Kidney (tissue), 14 donors: Measurements from ENCODE around the gene ABT1. TPM values are rescaled to one million over a fixed set of nuclear protein-coding genes. Genes with fewer than 3 reads are reported as not detected.

ENCODE experiments used
- DNase-seq, 5 donors: peaks; one replicate each; pipeline ENCODE4 v3.0.0-alpha.2; 2013 to 2020
- FAIRE-seq: peaks from 2 replicates; lab custom pipeline; 2012; peaks lifted over from hg19 to GRCh38; lab: Jason Lieb, UNC
- H3K27ac ChIP-seq, 2 donors: one replicate each; pipeline ENCODE4 v1.7.0; 2013; ENCODE audit warnings: low read depth in 2 of 2, low read length in 2 of 2, inconsistent platforms in 1 of 2
- H3K27me3 ChIP-seq: one replicate; pipeline ENCODE4 v1.7.1; 2013; ENCODE audit warnings: low read length, inconsistent platforms; ENCODE audit not compliant: control insufficient read depth, insufficient read depth
- H3K36me3 ChIP-seq, 3 donors: one replicate each; pipeline versions ENCODE4 v1.7.0 to v1.7.1; 2013; ENCODE audit warnings: low read length in 3 of 3, control low read depth in 1 of 3, inconsistent platforms in 1 of 3; ENCODE audit not compliant: insufficient read depth in 3 of 3, control insufficient read depth in 2 of 3
- H3K4me1 ChIP-seq, 3 donors: one replicate each; pipeline versions ENCODE4 v1.7.0 to v1.7.1; 2013; ENCODE audit warnings: low read length in 3 of 3, inconsistent platforms in 1 of 3, low read depth in 1 of 3; ENCODE audit not compliant: control insufficient read depth in 2 of 3, insufficient read depth in 2 of 3
- H3K4me3 ChIP-seq, 3 donors: one replicate each; pipeline versions ENCODE4 v1.7.0 to v1.8.1; 2013; ENCODE audit warnings: low read length in 3 of 3, control low read depth in 1 of 3, inconsistent platforms in 1 of 3
- H3K9ac ChIP-seq, 3 donors: one replicate each; pipeline versions ENCODE4 v1.7.0 to v1.7.1; 2013; ENCODE audit warnings: low read length in 3 of 3, control low read depth in 1 of 3, inconsistent platforms in 1 of 3
- H3K9me3 ChIP-seq, 3 donors: one replicate each; pipeline versions ENCODE4 v1.7.0 to v1.7.1; 2013; ENCODE audit warnings: low read length in 3 of 3, control low read depth in 1 of 3, inconsistent platforms in 1 of 3; ENCODE audit not compliant: control insufficient read depth in 2 of 3, insufficient read depth in 1 of 3
- intact Hi-C: fragments of 100-400 bp; cut with DNase I; formaldehyde crosslinking; loops from one replicate; pipeline ENCODE4 v1.11.1; 2022
- polyA plus RNA-seq: library from polyadenylated mRNA; stranded (reverse); fragments of 350-450 nt; fragmentation: Illumina TruSeq; extraction: RNeasy Lipid Tissue Mini Kit (QIAGEN cat#74804); gene quantifications from one replicate; pipeline ENCODE4 v1.2.3, GENCODE V29; 2014; ENCODE audit warnings: low read depth, low replicate concordance; ENCODE audit not compliant: insufficient read depth
- total RNA-seq: library from RNA; stranded (reverse); fragmentation: NEBNext Ultra II Directional; extraction: Animal tissue kit (Norgen Biotek cat#: 25700); gene quantifications from one replicate; pipeline ENCODE4 v1.2.1, GENCODE V29; 2021
- TF ChIP-seq, protein P1 (sequence below): IDR thresholded peaks from 3 replicates; pipeline ENCODE4 v1.5.1; 2012; ENCODE audit warnings: mild to moderate bottlenecking, moderate library complexity, borderline replicate concordance; ENCODE audit not compliant: insufficient read depth; ENCODE audit errors: extremely low read depth
- donor health status: control.
- donor health status: control.
- donor health status: control.
- donor health status: control.
- donor health status: control.
- donor health status: DM: yes; HTN: yes; CAD: no.
- donor health status: Normal renal cell carcinoma (clear cell type).

Gene ABT1
- total and polyA plus RNA-seq, 2 donors from 2014 or later = 11.3 to 14.0 TPM

DNA sequence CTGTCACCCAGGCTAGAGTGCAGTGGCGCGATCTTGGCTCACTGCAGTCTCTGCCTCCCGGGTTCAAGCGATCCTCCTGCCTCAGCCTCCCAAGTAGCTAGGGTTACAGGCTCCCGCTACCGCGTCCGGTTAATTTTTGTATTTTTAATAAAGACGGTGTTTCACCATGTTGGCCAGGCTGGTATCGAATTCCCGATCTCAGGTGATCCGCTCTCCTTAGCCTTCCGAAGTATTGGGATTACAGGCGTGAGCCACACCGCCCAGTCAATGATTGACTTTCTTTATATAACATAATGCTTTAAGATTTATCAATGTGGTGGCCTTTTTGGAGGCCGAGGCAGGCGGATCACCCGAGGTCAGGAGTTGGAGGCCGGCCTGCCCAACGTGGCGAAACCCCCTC, 7.8 kb upstream of the ABT1 start:
- H3K4me1 ChIP-seq = no peaks in the 10 kb centered on the region
- intact Hi-C loops = no loop called here
- TF ChIP-seq, protein P1, sequence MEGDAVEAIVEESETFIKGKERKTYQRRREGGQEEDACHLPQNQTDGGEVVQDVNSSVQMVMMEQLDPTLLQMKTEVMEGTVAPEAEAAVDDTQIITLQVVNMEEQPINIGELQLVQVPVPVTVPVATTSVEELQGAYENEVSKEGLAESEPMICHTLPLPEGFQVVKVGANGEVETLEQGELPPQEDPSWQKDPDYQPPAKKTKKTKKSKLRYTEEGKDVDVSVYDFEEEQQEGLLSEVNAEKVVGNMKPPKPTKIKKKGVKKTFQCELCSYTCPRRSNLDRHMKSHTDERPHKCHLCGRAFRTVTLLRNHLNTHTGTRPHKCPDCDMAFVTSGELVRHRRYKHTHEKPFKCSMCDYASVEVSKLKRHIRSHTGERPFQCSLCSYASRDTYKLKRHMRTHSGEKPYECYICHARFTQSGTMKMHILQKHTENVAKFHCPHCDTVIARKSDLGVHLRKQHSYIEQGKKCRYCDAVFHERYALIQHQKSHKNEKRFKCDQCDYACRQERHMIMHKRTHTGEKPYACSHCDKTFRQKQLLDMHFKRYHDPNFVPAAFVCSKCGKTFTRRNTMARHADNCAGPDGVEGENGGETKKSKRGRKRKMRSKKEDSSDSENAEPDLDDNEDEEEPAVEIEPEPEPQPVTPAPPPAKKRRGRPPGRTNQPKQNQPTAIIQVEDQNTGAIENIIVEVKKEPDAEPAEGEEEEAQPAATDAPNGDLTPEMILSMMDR = no peak
- FAIRE-seq (no peak), DNase-seq (no peak)
- no peak overlapping the region for H3K9ac ChIP-seq
- H3K27ac ChIP-seq = no peak overlapping the region
- no peaks in the 10 kb centered on the region for H3K9me3 ChIP-seq
- H3K27me3 ChIP-seq = peaks cover 31% of the 10 kb centered on the region
- no peak overlapping the region for H3K4me3 ChIP-seq
- no peaks in the 10 kb centered on the region for H3K36me3 ChIP-seq

DNA sequence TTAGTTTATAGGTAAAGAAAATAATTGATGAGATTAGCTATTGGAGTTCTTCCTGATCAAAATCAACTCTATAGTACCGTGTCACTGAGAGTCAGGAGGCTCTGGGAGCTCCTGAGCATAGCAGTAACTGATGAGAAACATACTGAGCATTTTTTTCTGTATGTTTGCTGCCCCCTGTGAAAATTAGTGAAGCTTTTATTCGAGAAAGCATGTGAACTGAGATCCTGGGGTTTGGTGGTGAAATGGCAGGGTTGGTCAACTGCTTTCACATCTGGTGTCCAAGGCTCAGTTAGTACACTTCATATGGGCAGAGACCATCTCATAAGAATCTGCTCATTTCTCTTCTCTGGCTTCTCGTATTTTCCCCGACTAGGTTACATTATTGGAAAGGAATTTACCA, 4.1 kb upstream of the ABT1 start:
- DNase-seq (no peak), FAIRE-seq (no peak)
- Histone ChIP-seq H3K9me3 (no peaks in the 10 kb centered on the region), H3K36me3 (no peaks in the 10 kb centered on the region), H3K27me3 (peaks cover 39% of the 10 kb centered on the region), H3K4me1 (peaks cover 0 to 4% (median 2%) of the 10 kb centered on the region in 3 donors), H3K4me3 (no peak overlapping the region), H3K9ac (no peak overlapping the region), H3K27ac (no peak overlapping the region)
- intact Hi-C loops = no loop called here
- TF ChIP-seq, protein P1 = no peak

DNA sequence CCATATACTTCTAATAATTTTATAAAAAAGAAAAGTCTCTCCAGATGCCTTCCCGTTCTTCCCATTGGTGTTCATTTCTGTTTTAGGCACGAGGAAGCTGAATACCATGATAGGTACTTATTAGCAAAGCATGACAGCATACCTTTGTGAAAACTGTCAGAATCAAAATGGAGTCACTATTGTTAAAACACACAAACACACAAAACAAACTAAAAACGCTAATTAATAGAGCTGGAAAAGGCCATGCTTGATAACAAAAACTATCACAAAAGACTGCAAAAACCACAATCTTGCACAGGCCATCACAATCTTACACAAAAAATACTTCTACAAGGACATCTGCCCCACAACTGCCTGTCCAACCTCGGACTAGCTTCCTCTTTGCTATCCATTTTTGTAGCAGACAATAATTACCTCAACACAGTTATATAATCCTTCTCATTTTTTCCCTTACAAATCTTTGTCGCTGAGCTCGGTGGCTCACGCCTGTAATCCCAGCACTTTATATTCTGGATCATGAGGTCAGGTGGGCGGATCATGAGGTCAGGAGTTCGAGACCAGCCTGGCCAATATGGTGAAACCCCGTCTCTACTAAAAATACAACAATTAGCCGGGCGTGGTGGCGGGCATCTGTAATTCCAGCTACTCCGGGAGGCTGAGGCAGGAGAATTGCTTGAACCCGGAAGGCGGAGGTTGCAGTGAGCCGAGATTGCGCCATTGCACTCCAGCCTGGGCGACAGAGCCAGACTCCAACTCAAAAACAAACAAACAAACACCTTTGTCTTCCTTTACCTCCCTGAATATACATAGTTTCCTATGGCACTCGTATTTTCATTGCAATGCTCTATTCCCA, 3.2 kb upstream of the ABT1 start:
- Histone ChIP-seq H3K36me3 (no peaks in the 10 kb centered on the region), H3K4me1 (peaks cover 0 to 7% (median 7%) of the 10 kb centered on the region in 3 donors), H3K27me3 (peaks cover 39% of the 10 kb centered on the region), H3K9me3 (no peaks in the 10 kb centered on the region), H3K4me3 (no peak overlapping the region), H3K9ac (no peak overlapping the region), H3K27ac (no peak overlapping the region)
- intact Hi-C loops = no loop called here
- FAIRE-seq (no peak), DNase-seq (no peak)
- TF ChIP-seq, protein P1 = no peak
